Measurements from ENCODE around the gene THSD7B.
"Not testable (repeated sequence)": the region's sequence is repeated elsewhere in the genome, so short reads cannot be mapped to it uniquely, and the experiment has no call there.

The THSD7B gene

GRCh38 chr2:136927156-136927555 lies 161.8 kb downstream of the THSD7B start:
- no peak for DNase-seq (ENCODE audit: low read depth in 2 of 3, low spot score in 2 of 3)

DNA sequence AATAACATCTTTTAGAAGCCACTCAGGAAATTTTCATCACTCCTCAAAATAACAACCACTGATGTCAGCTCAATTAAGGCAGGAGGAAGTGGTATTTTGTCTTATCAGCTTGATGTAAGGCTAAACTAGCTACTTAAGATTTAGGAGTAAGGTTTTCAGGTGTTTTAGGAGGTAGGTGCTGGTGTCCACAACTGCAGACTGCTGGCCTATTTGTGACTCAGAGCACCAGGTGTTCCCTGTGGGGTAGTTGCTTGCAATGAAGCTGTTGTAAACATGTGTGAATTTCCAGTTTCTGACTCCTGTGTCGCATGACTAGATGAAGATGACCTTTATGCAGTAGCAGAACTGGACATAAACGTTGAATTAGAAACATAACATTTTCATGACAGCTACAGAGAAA lies 164.2 kb downstream of the THSD7B start:
- DNase-seq (ENCODE audit: low read depth in 2 of 3, low spot score in 2 of 3) = no peak

- no peak for DNase-seq (ENCODE audit: low read depth in 2 of 3, low spot score in 2 of 3)
Observed at GRCh38 chr2:136932700-136933099, 167.4 kb downstream of the THSD7B start.

- no peak for DNase-seq (ENCODE audit: low read depth in 2 of 3, low spot score in 2 of 3)
Observed at GRCh38 chr2:136935119-136935518, 169.8 kb downstream of the THSD7B start.

GRCh38 chr2:136956050-136956449 lies 190.7 kb downstream of the THSD7B start:
- no peak for DNase-seq (ENCODE audit: low read depth in 2 of 3, low spot score in 2 of 3)

- no peak for DNase-seq (ENCODE audit: low read depth in 2 of 3, low spot score in 2 of 3)
Observed at GRCh38 chr2:136957044-136957443, 191.7 kb downstream of the THSD7B start.

- no peak for DNase-seq (ENCODE audit: low read depth in 2 of 3, low spot score in 2 of 3)
Observed at GRCh38 chr2:136962105-136962725, 196.9 kb downstream of the THSD7B start.

GRCh38 chr2:136966485-136966884 lies 201.1 kb downstream of the THSD7B start:
- DNase-seq (ENCODE audit: low read depth in 2 of 3, low spot score in 2 of 3) = no peak

- no peak for DNase-seq (ENCODE audit: low read depth in 2 of 3, low spot score in 2 of 3)
Observed at GRCh38 chr2:136980303-136980702, 215.0 kb downstream of the THSD7B start.

DNA sequence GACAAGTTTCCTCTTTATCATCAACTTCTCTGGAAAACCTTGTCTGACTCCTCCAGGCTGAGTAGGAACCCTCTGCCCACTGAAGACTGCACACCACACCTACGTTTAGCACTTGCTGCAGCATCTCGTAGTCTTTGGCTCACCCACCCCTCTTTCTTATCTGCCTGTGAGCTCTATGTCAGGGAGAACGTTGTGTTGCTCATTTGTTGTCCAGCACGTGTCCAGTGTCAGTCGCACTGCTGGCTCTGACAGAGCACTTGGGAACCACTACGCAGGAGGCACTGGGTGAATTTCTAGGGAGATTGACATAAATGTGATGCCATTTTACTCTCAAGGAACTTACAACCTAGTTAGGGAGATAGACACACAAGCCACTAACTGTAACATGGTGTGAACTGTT lies 216.3 kb downstream of the THSD7B start:
- DNase-seq (ENCODE audit: low read depth in 2 of 3, low spot score in 2 of 3) = not testable (repeated sequence)

GRCh38 chr2:136985044-136985443 lies 219.7 kb downstream of the THSD7B start:
- no peak for DNase-seq (ENCODE audit: low read depth in 2 of 3, low spot score in 2 of 3)

GRCh38 chr2:136986605-136987221 lies 221.4 kb downstream of the THSD7B start:
- no peak for DNase-seq (ENCODE audit: low read depth in 2 of 3, low spot score in 2 of 3)

DNA sequence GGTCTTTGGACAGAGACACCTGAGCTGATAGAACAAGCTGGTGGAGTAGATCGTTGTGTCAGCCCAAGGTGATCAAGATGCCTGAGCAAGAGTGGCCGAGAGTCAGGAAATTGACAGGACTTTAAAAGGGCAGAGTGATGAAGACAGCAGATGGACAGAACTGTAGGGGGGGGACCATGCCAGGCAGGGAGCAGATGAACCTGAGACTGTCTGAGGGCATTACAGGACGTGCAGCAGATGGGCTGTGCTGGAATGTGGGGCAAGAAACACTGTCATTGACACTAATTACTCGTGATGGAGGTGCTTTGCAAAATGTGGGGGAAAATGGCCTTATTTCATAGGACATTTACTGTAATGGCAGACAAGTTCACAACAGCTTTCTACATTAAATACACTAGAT lies 225.0 kb downstream of the THSD7B start:
- no peak for DNase-seq (ENCODE audit: low read depth in 2 of 3, low spot score in 2 of 3)

- no peak for DNase-seq (ENCODE audit: low read depth in 2 of 3, low spot score in 2 of 3)
Observed at GRCh38 chr2:136994793-136995192, 229.4 kb downstream of the THSD7B start.

DNA sequence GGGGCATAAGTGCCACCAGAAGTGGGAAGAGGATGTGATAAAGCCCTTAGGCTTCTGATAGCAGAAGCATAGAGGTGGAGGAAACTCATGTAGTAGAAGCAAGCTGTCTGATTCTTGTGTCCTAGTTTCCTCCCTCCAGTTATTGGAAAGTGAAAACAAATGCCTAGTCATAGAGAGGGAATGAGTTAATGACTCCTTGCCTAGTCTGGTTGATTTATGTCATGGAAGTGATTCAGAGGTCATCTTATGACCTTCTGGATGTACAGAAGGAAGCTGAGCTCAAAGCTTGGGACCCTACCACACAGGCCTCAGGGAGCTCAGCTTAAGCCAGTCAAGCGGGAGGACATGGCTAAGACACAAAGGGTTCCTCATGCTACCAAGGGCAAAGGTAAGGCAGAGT lies 232.2 kb downstream of the THSD7B start:
- no peak for DNase-seq (ENCODE audit: low read depth in 2 of 3, low spot score in 2 of 3)

DNA sequence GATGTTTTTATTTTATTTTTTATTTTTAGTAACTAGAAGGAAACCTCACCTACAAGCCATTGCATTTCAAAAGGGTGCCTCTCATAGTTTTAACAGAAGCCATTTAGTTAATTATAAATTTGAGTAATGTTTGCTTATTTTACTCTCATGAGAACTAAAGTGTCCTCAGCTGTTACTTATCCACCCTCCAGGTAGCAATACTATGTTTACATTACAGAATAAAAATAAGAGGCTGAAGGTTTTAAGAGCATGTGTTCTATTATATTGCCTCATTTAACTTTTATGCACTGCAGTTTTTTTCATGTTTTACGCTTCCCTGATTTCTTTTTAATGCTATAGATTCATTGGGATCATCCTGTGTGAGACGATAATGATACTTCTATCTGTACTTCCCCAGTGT lies 235.5 kb downstream of the THSD7B start:
- DNase-seq (ENCODE audit: low read depth in 2 of 3, low spot score in 2 of 3) = no peak

- DNase-seq (ENCODE audit: low read depth in 2 of 3, low spot score in 2 of 3) = no peak
Observed at GRCh38 chr2:137002896-137003295, 237.6 kb downstream of the THSD7B start.

- no peak for DNase-seq (ENCODE audit: low read depth in 2 of 3, low spot score in 2 of 3)
Observed at GRCh38 chr2:137005210-137005609, 239.9 kb downstream of the THSD7B start.

- no peak for DNase-seq (ENCODE audit: low read depth in 2 of 3, low spot score in 2 of 3)
Observed at GRCh38 chr2:137007938-137008337, 242.6 kb downstream of the THSD7B start.

GRCh38 chr2:137009953-137010352 lies 244.6 kb downstream of the THSD7B start:
- DNase-seq (ENCODE audit: low read depth in 2 of 3, low spot score in 2 of 3) = no peak

DNA sequence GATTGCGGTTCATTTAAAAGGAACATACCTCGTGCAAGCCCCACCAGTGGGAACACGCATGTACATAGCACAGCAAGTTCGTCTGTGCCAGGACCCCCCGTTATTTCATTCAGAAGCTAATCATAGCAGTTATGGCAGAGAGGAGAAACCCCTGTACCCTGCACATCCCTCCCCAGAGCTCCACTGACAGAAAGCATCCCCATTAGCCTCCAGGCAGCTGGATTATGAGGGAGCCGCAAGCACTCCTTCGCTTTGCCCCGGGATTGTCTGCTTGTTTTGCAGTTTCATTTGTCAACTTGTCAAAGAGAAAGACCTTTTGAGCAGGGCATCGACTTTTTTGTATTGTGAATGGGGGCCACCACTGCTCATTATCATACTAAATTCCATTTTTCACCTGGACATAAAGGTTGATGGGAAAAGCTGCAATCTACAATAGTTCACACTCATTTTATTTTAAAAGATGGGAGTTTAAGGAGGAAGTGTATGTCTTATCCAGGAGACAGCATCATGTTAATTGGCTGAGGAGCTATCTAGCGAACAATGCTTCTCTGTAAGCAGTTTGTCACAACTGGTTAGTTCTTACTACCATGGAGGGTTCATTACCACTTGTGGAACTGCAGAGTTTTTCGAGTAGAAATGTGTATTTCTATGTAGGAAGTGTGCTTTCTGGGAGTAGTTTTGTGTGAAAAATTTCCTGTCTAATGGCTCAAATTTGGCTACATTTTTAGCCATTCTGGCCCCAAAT lies 255.3 kb downstream of the THSD7B start:
- DNase-seq (ENCODE audit: low read depth in 2 of 3, low spot score in 2 of 3) = no peak

DNA sequence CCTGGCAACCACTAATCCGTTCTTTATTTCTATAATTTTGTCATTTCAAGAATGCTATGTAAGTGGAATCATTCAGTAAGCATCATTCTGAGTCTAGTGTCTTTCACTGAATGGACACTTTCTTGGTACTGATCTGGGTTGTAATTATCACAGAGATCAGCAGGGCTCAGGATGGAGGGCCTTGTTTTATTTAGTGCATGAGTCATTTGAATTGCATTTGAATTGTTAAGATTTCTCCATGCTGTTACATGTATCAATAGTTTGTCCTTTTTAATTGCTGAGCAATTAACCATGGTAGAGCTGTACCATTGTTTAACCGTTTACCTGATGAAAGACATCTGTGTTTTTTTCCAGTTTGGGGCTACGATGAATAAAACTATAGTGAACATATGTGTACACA lies 256.4 kb downstream of the THSD7B start:
- no peak for DNase-seq (ENCODE audit: low read depth in 2 of 3, low spot score in 2 of 3)
